Neural progenitor cell (in vitro differentiated cells): Measurements from ENCODE around the gene HIF1AN.

Source experiments
- EZH2 ChIP-seq: fragments of 200-600 bp; sonication (generic); IDR thresholded peaks from 2 replicates; pipeline ENCODE4 v1.6.1; 2017; ENCODE audit warnings: antibody characterized with exemption, mild to moderate bottlenecking, moderate library complexity
- EZH2phosphoT487 ChIP-seq: fragments of 200-600 bp; sonication (generic); IDR thresholded peaks from 2 replicates; pipeline ENCODE4 v1.6.1; 2017; ENCODE audit warnings: antibody characterized with exemption
- TF ChIP-seq, protein P1 (sequence below): fragments of 200-600 bp; sonication (generic); IDR thresholded peaks from 2 replicates; pipeline ENCODE4 v1.5.1; 2017; ENCODE audit warnings: antibody characterized with exemption, mild to moderate bottlenecking

DNA sequence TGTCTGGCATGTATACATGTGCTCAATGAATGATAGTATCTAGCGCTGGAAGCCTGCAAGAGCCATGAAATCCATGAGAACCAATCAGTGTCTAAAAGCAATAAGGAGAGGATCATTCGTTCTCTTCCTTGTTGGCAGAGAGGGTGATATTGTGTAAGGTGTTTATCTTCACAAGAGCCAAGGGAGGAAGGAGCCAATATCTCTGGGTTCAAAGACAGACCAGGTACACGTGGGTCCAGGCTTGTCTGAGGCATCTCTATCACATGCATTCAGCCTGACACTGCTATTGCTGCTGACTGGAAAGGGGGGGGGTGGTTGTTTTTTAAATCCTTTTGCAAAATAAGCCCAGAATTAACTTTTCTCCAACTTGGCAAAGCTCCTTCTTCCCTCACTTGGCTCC lies 20.1 kb upstream of the HIF1AN start:
- TF ChIP-seq, protein P1, sequence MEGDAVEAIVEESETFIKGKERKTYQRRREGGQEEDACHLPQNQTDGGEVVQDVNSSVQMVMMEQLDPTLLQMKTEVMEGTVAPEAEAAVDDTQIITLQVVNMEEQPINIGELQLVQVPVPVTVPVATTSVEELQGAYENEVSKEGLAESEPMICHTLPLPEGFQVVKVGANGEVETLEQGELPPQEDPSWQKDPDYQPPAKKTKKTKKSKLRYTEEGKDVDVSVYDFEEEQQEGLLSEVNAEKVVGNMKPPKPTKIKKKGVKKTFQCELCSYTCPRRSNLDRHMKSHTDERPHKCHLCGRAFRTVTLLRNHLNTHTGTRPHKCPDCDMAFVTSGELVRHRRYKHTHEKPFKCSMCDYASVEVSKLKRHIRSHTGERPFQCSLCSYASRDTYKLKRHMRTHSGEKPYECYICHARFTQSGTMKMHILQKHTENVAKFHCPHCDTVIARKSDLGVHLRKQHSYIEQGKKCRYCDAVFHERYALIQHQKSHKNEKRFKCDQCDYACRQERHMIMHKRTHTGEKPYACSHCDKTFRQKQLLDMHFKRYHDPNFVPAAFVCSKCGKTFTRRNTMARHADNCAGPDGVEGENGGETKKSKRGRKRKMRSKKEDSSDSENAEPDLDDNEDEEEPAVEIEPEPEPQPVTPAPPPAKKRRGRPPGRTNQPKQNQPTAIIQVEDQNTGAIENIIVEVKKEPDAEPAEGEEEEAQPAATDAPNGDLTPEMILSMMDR = no peak
- no peak for TF ChIP-seq EZH2
- TF ChIP-seq EZH2phosphoT487 = no peak
